ENCODE measurements around the gene ADCK2.

DNA sequence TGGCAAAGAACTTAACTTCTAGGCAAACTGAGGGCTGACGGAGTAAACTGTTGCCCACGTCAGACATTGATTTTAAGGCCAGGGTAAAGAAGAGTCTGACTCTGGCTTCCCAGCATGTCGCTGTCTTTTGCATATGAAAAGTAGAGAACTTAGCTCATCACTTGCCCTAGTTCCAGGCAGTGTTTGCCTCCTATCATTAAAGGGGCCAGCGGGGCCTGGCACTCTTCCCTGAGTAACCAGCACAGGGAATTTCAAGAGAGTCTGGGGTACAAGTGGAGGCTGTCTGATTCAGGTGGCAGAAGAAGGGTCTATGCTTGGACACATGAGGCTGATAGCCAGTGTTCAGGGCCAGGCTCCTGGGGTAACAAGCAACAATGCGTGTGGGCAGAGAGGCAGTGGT is 36.9 kb upstream of the ADCK2 start:
- TF ChIP-seq CTCF (IDR thresholded peaks at IDR 0.05; ENCODE audit: insufficient read depth, low read length) = no peak
- TF ChIP-seq POLR2AphosphoS5 (IDR thresholded peaks at IDR 0.05; ENCODE audit: low read depth) = no peak
